Caco-2 (cell line): ENCODE results near the gene TMF1. TPM values are rescaled to one million over a fixed set of nuclear protein-coding genes. Genes with fewer than 3 reads are reported as not detected.

Source experiments
- BruUV-seq: library from RNA; stranded (reverse); fragments of 400-500 nt; replicated peaks from 2 replicates; lab custom pipeline; 2021; lab: Mats Ljungman, UMichigan
- CTCF ChIA-PET: fragments of 300-600 bp; sonication (Branson Sonifier 250); formaldehyde crosslinking; loops from one replicate; lab custom pipeline; 2022; ENCODE audit warnings: antibody characterized with exemption; lab: Charles Lee
- POLR2A ChIA-PET: fragments of 300-600 bp; sonication (Branson Sonifier 250); formaldehyde crosslinking; loops from one replicate; lab custom pipeline; 2022; ENCODE audit warnings: antibody characterized with exemption; lab: Charles Lee
- DNase-seq, 2 experiments: peaks; one replicate each; pipeline versions ENCODE4 v3.0.0 to v3.0.0-alpha.2; 2020 to 2022
- H3K27me3 ChIP-seq: replicated peaks from 2 replicates; pipeline ENCODE4 v1.6.0; 2011; ENCODE audit warnings: low read length; ENCODE audit not compliant: control insufficient read depth, insufficient read depth
- H3K36me3 ChIP-seq: 2 replicates; pipeline ENCODE4 v1.5.1; 2011; ENCODE audit warnings: low read length; ENCODE audit not compliant: control insufficient read depth, insufficient read depth
- H3K4me1 ChIP-seq: fragments of 250-450 bp; sonication (Bioruptor Pico); 2 replicates; pipeline ENCODE4 v1.5.1; 2020; ENCODE audit warnings: mild to moderate bottlenecking
- H3K4me3 ChIP-seq: 2 replicates; pipeline ENCODE4 v1.5.1; 2011; ENCODE audit warnings: low read depth, mild to moderate bottlenecking, control low read depth, low read length
- H3K9me3 ChIP-seq: fragments of 250-450 bp; sonication (Bioruptor Pico); 2 replicates; pipeline ENCODE4 v1.5.1; 2020; ENCODE audit warnings: mild to moderate bottlenecking, moderate library complexity
- H3K27ac Mint-ChIP-seq: one replicate; pipeline ENCODE4 v1.8.0; 2022; ENCODE audit warnings: mixed read lengths; ENCODE audit not compliant: unreplicated experiment
- H3K27me3 Mint-ChIP-seq: one replicate; pipeline ENCODE4 v1.8.0; 2022; ENCODE audit warnings: mixed read lengths; ENCODE audit not compliant: insufficient read depth, unreplicated experiment
- H3K36me3 Mint-ChIP-seq: one replicate; pipeline ENCODE4 v1.8.0; 2022; ENCODE audit warnings: mild to moderate bottlenecking, mixed read lengths; ENCODE audit not compliant: insufficient read depth, unreplicated experiment
- H3K4me1 Mint-ChIP-seq: one replicate; pipeline ENCODE4 v1.8.0; 2022; ENCODE audit warnings: low read depth, mixed read lengths; ENCODE audit not compliant: unreplicated experiment
- H3K4me3 Mint-ChIP-seq: one replicate; pipeline ENCODE4 v1.8.0; 2022; ENCODE audit warnings: mild to moderate bottlenecking, moderate library complexity, mixed read lengths; ENCODE audit not compliant: unreplicated experiment
- H3K9me3 Mint-ChIP-seq: one replicate; pipeline ENCODE4 v1.8.0; 2022; ENCODE audit warnings: mixed read lengths; ENCODE audit not compliant: unreplicated experiment
- intact Hi-C: fragments of 100-400 bp; cut with micrococcal nuclease; formaldehyde crosslinking; loops from one replicate; pipeline ENCODE4 v1.10.0; 2022; ENCODE audit not compliant: unreplicated experiment
- total RNA-seq: library from RNA; stranded (reverse); gene quantifications from 2 replicates; pipeline ENCODE4 v1.2.3, GENCODE V29; 2022
- TF ChIP-seq, protein P1 (sequence below), 2 experiments: fragments of 200-600 bp in 1 of 2; IDR thresholded peaks; 1 replicate in 1 of 2; 2 replicates in 1 of 2; pipeline versions ENCODE4 v1.5.1 to v1.8.0; 2011 to 2022; ENCODE audit warnings: antibody characterized with exemption in 1 of 2, control low read depth in 1 of 2, inconsistent platforms in 1 of 2, low read depth in 1 of 2, low read length in 1 of 2, mild to moderate bottlenecking in 1 of 2, moderate library complexity in 1 of 2; ENCODE audit not compliant: insufficient read depth in 1 of 2, severe bottlenecking in 1 of 2, unreplicated experiment in 1 of 2

The TMF1 gene
- total RNA-seq, 1 experiment from 2014 or later = 30.2 TPM

DNA sequence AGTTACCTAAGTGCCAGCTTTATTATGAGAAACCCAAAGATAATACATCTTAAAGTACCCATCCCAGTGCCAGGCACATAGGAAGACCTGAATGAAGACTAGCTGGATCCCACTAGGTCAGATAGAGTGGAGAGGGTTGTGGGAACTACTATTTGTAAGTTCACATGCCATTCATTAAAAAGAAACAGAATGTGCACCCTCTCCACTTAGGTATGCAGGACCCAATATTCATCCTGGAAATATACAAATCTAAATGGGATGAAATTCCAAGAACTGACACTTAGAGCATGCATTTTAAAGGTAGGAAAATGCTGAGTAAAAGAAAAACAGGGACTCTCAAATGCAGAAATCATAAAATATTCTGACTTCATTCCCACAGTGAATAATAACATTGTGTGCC, 53.0 kb downstream of the TMF1 start:
- Histone ChIP-seq H3K4me1 (no peaks in the 10 kb centered on the region), H3K27me3 (no peaks in the 10 kb centered on the region), H3K36me3 (no peaks in the 10 kb centered on the region), H3K9me3 (no peaks in the 10 kb centered on the region), H3K4me3 (no peak overlapping the region)
- TF ChIP-seq, protein P1, sequence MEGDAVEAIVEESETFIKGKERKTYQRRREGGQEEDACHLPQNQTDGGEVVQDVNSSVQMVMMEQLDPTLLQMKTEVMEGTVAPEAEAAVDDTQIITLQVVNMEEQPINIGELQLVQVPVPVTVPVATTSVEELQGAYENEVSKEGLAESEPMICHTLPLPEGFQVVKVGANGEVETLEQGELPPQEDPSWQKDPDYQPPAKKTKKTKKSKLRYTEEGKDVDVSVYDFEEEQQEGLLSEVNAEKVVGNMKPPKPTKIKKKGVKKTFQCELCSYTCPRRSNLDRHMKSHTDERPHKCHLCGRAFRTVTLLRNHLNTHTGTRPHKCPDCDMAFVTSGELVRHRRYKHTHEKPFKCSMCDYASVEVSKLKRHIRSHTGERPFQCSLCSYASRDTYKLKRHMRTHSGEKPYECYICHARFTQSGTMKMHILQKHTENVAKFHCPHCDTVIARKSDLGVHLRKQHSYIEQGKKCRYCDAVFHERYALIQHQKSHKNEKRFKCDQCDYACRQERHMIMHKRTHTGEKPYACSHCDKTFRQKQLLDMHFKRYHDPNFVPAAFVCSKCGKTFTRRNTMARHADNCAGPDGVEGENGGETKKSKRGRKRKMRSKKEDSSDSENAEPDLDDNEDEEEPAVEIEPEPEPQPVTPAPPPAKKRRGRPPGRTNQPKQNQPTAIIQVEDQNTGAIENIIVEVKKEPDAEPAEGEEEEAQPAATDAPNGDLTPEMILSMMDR (IDR thresholded peaks at IDR 0.05; ENCODE audit: insufficient read depth in 1 of 2, low read depth in 1 of 2, low read length in 1 of 2, severe bottlenecking in 1 of 2, unreplicated experiment in 1 of 2) = no peak
- no peak overlapping the region for H3K27ac Mint-ChIP-seq
- no peak for DNase-seq
- POLR2A ChIA-PET = no interaction called here
- peaks cover 2% of the 10 kb centered on the region for H3K36me3 Mint-ChIP-seq
- no peaks in the 10 kb centered on the region for H3K4me1 Mint-ChIP-seq
- H3K27me3 Mint-ChIP-seq = no peaks in the 10 kb centered on the region
- BruUV-seq = no TSS peak
- H3K9me3 Mint-ChIP-seq = no peaks in the 10 kb centered on the region
- H3K4me3 Mint-ChIP-seq = no peak overlapping the region
- CTCF ChIA-PET = no interaction called here
- intact Hi-C loops = no loop called here

DNA sequence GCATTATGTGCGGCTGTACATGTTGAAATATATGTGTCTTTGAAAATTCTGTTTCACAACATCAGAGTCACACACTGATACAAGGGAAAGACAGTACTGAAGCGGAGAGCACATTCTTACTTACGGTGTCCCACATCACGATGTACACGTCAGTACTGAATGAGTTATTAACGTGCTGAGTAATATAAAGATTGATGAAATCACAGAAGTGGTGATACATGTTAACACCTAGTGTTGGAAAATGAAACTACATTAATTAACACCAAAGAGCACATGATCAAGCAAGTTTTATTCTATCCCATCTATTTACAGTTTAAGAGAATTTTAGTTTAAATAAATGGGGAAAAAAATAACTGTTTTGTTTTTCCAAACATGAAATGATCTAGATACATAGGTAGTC, 54.2 kb downstream of the TMF1 start:
- Histone ChIP-seq H3K4me3 (no peak overlapping the region), H3K27me3 (no peaks in the 10 kb centered on the region), H3K36me3 (no peaks in the 10 kb centered on the region), H3K4me1 (no peaks in the 10 kb centered on the region), H3K9me3 (no peaks in the 10 kb centered on the region)
- intact Hi-C loops = no loop called here
- no TSS peak for BruUV-seq
- no peaks in the 10 kb centered on the region for H3K27me3 Mint-ChIP-seq
- TF ChIP-seq, protein P1 (IDR thresholded peaks at IDR 0.05; ENCODE audit: insufficient read depth in 1 of 2, low read depth in 1 of 2, low read length in 1 of 2, severe bottlenecking in 1 of 2, unreplicated experiment in 1 of 2) = no peak
- DNase-seq = no peak
- H3K9me3 Mint-ChIP-seq = no peaks in the 10 kb centered on the region
- ChIA-PET CTCF (no interaction called here), POLR2A (no interaction called here)
- peaks cover 5% of the 10 kb centered on the region for H3K36me3 Mint-ChIP-seq
- H3K4me3 Mint-ChIP-seq = no peak overlapping the region
- H3K4me1 Mint-ChIP-seq = no peaks in the 10 kb centered on the region
- no peak overlapping the region for H3K27ac Mint-ChIP-seq

DNA sequence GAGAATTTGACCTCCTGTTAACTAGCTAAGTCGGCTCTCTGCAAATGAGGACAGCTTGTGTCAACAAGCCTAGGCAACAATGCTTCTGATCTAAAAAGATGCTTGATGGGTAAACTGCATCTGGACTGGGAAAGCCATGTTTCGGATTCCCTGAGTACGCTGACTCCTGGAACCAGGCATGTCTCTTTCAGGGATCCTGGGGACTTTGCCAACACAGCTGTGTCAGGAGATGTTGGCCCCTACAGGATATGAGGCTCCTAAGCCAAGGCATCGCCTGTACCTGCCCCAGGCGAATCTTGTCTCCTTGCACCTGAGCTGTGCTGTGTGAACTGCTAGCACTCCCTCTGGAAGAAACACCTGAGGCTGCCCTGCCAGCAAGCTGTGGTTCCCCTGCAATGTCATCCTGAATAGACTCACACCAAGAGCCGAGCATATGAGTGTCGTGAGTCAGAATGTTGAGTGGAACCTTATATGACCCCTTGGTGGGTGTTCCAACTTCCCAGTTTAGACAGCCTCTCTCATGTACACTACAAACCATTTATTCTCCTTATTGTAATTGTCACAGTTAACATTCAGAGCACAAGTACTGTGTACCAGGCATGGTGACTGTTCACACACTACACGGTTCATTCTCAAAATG, 55.7 kb downstream of the TMF1 start:
- no peaks in the 10 kb centered on the region for H3K36me3 ChIP-seq
- H3K9me3 ChIP-seq = no peaks in the 10 kb centered on the region
- Mint-ChIP-seq H3K4me3 (no peak overlapping the region), H3K4me1 (no peaks in the 10 kb centered on the region), H3K27ac (no peak overlapping the region), H3K9me3 (no peaks in the 10 kb centered on the region), H3K27me3 (no peaks in the 10 kb centered on the region), H3K36me3 (peaks cover 11% of the 10 kb centered on the region)
- H3K4me1 ChIP-seq = no peaks in the 10 kb centered on the region
- ChIA-PET POLR2A (no interaction called here), CTCF (no interaction called here)
- no peak for DNase-seq
- no peaks in the 10 kb centered on the region for H3K27me3 ChIP-seq
- intact Hi-C loops = no loop called here
- BruUV-seq = no TSS peak
- H3K4me3 ChIP-seq = no peak overlapping the region
- TF ChIP-seq, protein P1 (IDR thresholded peaks at IDR 0.05; ENCODE audit: insufficient read depth in 1 of 2, low read depth in 1 of 2, low read length in 1 of 2, severe bottlenecking in 1 of 2, unreplicated experiment in 1 of 2) = no peak
